IPS-NIHi11 (cell line): ENCODE results near the gene SOX18.

ENCODE experiments used
- DNase-seq: peaks from one replicate; pipeline ENCODE4 v3.0.0; 2012; ENCODE audit warnings: mixed read lengths, low spot score

The SOX18 gene

DNA sequence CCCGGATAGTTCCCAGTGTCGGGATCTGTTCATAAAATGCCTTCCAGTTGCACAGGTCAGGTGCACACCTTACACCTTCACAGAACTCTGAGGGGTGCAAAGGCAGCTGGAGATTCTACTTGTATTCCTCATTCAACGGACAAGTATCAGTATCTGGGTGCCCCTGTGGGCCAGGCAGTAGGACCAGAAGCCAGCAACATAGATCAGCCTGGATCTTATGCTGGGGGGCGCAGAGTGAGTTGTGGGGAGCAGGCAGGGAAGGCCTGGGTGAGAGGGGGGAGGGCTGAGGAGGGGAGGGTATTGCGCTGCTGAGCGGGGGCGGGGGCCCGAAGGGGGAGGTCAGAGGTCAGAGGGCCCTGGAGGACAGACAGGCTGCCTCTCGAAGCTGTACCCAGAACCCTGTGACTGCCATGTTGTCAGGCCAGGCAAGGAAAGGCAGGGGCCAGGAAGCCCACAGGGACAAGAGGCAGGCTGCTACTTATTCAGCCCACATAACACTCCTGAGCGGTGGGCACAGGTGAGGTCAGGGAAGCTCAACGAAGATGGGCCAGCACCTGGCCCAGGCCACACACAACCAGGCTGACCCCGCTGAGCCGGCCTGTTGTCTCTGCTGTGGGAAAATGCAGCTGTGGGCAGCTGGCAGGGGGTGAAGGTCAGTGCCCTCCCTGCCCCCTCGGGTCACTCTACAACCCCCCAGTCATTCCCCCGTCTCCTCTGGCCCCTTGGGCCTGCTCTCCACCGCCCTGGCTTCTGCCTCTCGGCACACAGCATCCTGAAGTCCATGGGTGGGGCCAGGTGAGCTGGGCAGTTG is 31.6 kb upstream of the SOX18 start:
- DNase-seq: no peak

GRCh38 chr20:64080013-64080812 is 30.8 kb upstream of the SOX18 start, which contains the start of gene OPRL1:
TSS of gene OPRL1 (plus strand) at chr20:64080082. CDS start at chr20:64092721, 12,639 bp downstream.
- no peak for DNase-seq

GRCh38 chr20:64079273-64080012 is 30.0 kb upstream of the SOX18 start, which contains the start of gene RGS19:
TSS of gene RGS19 (minus strand) at chr20:64079518. CDS start at chr20:64076886, 2,632 bp downstream.
- peak; percentile 90 for DNase-seq

DNA sequence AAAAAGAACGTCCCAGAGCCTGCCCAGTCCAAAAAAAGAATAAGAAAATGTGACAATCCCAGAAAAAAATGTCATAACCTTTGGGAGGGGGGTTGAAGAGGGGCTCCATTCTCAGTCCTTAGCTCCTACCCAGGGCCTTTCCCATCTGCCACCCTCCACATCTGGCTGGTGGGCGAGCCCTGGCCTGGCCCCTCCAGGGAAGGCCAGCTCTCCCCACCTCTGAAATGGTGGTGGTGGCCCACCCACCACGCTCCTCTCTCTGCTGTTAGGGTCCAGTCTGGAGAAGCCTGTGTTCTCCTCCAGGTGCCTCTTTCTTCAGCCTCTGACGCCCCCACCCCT is 29.5 kb upstream of the SOX18 start:
- no peak for DNase-seq

DNA sequence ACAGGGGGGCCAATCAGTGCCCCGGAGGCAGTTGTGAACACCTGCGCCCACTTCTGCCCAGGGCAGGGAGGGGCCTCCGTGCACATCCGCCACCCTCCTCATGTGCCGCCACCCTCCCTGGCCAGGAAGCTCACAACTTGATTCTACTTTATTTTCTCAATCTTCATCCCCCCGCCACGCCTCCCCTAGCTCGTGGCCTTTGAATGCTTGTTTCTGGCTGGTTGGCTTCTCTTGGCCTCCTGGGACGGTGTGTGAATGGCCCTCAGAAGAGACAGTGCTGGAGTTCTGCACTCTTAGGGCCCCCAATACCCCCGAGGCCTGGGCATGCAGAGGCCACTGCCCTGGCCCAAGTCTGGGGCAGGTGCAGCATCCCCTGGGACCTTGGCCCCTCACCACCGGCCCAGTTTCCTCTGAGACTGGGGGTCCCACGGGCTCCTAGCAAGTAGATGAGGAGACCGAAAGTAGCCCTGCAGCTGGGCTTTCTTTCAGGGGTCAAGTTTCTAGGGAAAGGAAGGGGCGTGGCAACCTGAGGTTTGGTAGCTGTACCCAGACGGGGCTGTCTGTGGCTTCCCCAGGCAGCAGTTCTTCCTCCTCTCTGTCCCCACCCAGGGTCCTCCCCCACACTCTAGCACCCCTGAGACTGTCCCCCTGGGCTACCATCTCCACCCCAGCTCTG is 28.6 kb upstream of the SOX18 start:
- DNase-seq: no peak

GRCh38 chr20:64077541-64077875 is 28.1 kb upstream of the SOX18 start:
- no peak for DNase-seq

- no peak for DNase-seq
Measured at GRCh38 chr20:64077094-64077493, 27.7 kb upstream of the SOX18 start.

DNA sequence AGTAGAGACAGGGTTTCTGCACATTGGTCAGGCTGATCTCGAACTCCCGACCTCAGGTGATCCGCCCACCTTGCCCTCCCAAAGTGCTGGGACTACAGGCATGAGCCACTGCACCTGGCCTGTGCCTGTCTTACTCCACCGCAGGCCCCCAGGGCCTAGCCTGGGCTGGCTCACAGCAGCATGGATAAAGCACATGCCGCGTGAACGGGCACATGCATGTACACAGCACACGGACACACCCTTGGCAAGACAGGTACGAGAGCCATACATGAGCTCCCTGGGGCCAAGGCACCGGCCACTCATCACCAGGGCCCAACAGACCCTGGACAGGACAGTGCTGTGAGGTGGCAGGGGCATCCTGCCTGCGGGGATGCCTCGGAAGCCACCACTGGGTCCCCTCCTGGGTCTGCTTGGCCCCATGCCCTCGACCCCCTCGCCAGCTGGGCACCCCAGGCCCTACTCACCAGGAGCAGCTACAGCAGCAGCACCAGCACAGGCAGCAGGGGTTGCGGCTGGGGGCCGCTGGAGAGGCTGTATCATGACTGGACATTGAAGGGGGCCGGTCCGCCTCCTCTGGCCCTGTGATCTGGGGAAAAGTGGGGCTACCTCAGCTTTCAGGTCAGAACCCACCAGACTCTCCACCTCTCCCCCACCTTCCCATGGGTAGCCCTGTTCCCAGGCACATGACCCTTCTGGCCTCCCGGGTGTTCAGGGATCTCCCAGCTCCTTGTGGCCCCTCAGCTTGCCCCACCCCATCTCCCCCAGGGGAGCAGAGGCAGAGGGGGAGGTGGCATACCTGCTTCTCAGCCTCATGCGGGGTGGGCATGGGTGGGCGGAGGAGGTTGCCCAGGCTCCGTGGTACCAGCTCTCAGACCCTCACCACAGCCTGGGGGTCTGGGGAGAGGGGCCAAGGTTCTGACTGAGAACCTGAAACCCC is 26.9 kb upstream of the SOX18 start:
- DNase-seq: no peak

GRCh38 chr20:64075556-64075955 is 26.1 kb upstream of the SOX18 start:
- DNase-seq: no peak

DNA sequence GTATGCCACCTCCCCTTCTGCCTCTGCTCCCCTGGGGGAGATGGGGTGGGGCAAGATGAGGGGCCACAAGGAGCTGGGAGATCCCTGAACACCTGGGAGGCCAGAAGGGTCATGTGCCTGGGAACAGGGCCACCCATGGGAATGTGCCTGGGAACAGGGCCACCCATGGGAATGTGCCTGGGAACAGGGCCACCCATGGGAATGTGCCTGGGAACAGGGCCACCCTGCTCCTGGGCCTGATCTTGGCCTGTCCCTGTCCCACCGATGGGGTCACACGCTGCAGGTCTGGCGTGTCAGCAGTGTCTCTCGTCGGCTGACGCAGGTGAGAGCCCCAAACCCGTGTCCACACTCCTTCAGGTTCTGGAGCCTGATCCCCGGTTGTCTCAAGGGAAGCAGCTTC is 25.5 kb upstream of the SOX18 start:
- DNase-seq: no peak

DNA sequence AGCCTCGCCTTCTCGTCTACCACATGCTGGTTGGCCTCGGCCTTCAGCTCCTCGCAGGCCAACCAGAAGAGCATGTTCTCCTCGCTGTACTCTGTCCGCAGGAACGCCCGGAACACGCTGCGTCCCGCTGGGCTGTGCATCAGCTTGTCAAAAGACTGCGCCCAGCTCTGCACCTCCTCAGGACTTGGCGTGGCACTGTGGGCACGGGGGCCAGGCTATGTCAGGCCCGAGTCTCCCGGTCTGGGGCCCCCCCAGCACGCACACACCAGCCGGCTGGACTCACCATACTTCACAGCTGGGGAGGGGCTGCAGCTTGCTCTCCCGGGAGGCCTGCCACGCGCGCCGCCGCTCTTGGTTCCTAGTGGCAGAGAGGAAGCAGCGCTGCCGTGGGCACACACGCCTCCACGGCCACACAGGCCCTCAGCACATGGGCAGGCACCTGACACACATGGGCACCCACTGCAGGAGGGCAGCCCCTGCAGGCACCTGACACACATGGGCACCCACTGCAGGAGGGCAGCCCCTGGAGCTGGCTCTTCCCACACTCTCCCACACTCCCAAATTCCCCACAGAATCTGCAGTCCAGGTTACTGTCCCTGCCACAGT is 24.8 kb upstream of the SOX18 start:
- no peak for DNase-seq

DNA sequence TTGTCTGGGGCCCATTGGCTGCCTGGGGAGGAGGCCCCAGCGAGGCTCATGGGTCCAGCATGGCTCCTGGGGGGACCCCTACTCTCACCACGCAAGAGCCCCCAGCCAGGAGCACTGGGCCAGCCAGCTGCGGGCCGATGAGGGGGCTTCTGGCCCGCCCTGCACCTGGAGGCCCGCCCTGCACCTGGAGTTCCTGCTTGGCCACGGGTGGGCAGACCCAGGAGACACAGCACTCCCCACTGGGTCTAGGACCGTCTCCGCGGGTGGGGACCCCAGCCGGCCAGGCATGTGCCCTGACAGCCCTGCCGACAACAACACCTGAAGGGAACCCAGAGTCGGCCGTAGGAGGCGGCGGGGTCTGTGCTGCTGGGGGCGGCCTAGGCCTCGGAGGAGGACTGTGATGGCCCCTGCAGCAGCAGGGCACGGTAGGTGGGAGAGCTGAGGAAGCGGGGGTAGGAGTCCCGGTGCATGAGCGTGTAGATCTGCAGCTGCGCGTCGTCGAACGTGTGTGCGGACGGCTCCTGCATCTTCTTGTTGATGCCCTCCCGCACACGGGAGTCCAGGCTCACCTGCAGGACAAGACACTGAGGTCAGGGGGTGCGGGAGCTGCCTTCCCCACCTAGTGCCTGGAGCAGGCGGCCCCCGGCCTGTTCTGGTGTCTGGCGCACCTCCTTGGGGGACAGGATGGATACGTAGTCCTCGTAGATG is 24.2 kb upstream of the SOX18 start:
- DNase-seq: no peak

- no peak for DNase-seq
Measured at GRCh38 chr20:64072498-64073063, 23.1 kb upstream of the SOX18 start.

DNA sequence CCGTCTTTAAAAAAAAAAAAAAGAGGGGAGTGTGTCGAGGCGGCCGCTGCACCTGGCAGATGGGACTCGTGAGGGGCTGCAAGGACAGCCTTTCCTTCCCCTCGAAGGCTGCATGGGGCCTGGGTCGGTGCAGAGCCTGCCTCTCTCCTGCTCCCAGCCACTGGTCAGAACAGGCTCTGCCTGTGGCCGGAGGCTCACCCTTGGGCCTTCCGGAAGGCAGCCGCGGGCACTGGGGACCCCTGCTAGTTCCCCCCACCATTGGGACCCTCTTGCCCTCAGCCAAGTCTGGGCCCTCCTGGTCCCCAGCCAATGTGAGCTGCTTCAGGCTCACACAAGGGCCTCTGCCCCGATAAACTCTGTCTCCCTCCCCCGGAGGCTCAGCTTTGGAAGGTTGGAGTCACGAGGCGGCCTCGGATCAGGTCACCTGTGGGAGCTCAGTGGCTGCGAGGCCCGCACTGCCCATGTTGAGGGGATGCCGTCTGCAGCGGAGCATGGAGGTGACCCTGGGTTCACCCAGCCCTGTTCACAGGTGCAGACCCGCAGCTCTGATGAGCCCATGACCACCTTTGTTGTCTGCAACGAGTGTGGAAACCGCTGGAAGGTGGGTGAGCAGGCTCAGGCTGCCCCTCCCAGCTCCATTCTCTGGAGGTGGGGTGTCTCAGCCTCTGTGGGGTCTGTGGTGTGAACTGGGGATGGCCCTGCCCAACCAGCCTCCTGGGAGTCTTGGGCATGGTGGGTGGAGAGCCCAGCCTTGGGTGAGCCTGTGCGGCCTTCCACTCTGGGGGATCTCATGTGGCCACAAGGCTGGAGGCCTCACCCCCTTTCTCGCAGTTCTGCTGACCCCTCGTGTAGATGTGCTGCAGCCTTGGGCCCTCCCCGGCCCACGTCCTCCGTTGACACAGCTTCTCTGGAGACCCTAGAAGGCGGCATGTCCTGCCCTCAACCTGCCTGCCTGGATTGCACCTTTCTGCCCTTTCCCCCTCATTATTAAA is 22.2 kb upstream of the SOX18 start:
- no peak for DNase-seq

GRCh38 chr20:64070244-64070993 is 21.0 kb upstream of the SOX18 start:
- DNase-seq: no peak

- DNase-seq: peak; percentile 93
Measured at GRCh38 chr20:64069614-64070243, 20.3 kb upstream of the SOX18 start.

GRCh38 chr20:64069209-64069613 is 19.8 kb upstream of the SOX18 start:
- no peak for DNase-seq
